Glutamatergic neuron (in vitro differentiated cells): ENCODE data around the gene SIMC1. TPM values are rescaled to one million over a fixed set of nuclear protein-coding genes. Genes with fewer than 3 reads are reported as not detected.

ENCODE experiments used
- DNase-seq: peaks from one replicate; pipeline ENCODE4 v3.0.0; 2022
- H3K27ac Mint-ChIP-seq: one replicate; pipeline ENCODE4 v1.8.0; 2020; ENCODE audit warnings: mild to moderate bottlenecking, mixed read lengths, inconsistent platforms; ENCODE audit not compliant: unreplicated experiment
- H3K27me3 Mint-ChIP-seq: one replicate; pipeline ENCODE4 v1.8.0; 2020; ENCODE audit warnings: mild to moderate bottlenecking, moderate library complexity, mixed read lengths, inconsistent platforms; ENCODE audit not compliant: unreplicated experiment
- H3K36me3 Mint-ChIP-seq: one replicate; pipeline ENCODE4 v1.8.0; 2020; ENCODE audit warnings: mild to moderate bottlenecking, mixed read lengths, inconsistent platforms; ENCODE audit not compliant: unreplicated experiment
- H3K4me1 Mint-ChIP-seq: one replicate; pipeline ENCODE4 v1.8.0; 2020; ENCODE audit warnings: mild to moderate bottlenecking, low read depth, mixed read lengths, inconsistent platforms; ENCODE audit not compliant: unreplicated experiment
- H3K4me3 Mint-ChIP-seq: one replicate; pipeline ENCODE4 v1.8.0; 2020; ENCODE audit warnings: mild to moderate bottlenecking, mixed read lengths, inconsistent platforms; ENCODE audit not compliant: unreplicated experiment
- H3K9me3 Mint-ChIP-seq: one replicate; pipeline ENCODE4 v1.8.0; 2020; ENCODE audit warnings: mild to moderate bottlenecking, moderate library complexity, mixed read lengths, inconsistent platforms; ENCODE audit not compliant: unreplicated experiment
- total RNA-seq: library from RNA; stranded (reverse); fragmentation: NEBNext Ultra II Directional; extraction: Animal tissue kit (Norgen Biotek cat#: 25700); gene quantifications from one replicate; pipeline ENCODE4 v1.2.1, GENCODE V29; 2021; ENCODE audit not compliant: unreplicated experiment
- TF ChIP-seq, protein P1 (sequence below): fragments of 200-600 bp; sonication (generic); IDR thresholded peaks from one replicate; pipeline ENCODE4 v1.5.0; 2021; ENCODE audit not compliant: partially characterized antibody, unreplicated experiment

Gene SIMC1
- total RNA-seq, 1 donor from 2014 or later: 35.2 TPM

DNA sequence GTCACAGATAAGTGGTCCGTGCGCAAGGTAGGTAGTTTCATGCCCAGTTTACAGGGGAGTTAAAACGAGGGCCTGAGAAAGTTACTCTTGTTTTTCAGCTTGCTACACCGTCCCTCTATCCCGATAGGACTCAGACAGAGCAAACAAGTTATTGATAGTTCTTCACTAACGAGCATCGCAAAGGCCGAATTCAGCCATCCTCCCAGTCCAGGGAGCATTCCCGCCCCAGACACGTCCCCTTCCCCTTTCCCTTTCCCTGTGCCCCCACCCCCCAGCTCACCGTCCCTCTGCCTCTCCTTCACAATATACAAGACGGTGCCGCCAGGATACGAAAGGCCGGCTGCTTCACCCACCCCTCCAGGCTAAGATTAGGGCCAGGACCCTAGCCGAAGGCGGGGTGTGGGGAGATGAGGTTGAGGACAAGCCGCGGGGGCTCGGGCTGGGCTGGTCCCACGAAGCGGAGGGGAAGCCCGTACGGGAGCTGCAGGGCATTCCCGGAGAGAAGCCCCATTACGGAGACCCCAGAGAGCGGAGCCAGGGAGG, 122.7 kb downstream of the SIMC1 start:
- peaks cover 17% of the 10 kb centered on the region for H3K4me1 Mint-ChIP-seq

GRCh38 chr5:176361437-176362232, 123.4 kb downstream of the SIMC1 start, which contains the start of gene KIAA1191:
Gene KIAA1191 (minus strand): TSS chr5:176361764. CDS start chr5:176359508, 2,256 bp downstream.
- TF ChIP-seq, protein P1, sequence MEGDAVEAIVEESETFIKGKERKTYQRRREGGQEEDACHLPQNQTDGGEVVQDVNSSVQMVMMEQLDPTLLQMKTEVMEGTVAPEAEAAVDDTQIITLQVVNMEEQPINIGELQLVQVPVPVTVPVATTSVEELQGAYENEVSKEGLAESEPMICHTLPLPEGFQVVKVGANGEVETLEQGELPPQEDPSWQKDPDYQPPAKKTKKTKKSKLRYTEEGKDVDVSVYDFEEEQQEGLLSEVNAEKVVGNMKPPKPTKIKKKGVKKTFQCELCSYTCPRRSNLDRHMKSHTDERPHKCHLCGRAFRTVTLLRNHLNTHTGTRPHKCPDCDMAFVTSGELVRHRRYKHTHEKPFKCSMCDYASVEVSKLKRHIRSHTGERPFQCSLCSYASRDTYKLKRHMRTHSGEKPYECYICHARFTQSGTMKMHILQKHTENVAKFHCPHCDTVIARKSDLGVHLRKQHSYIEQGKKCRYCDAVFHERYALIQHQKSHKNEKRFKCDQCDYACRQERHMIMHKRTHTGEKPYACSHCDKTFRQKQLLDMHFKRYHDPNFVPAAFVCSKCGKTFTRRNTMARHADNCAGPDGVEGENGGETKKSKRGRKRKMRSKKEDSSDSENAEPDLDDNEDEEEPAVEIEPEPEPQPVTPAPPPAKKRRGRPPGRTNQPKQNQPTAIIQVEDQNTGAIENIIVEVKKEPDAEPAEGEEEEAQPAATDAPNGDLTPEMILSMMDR: no peak
- DNase-seq: peak; percentile 96

More for the DNA sequence above, 122.7 kb downstream of the SIMC1 start:
- no peak for DNase-seq
- H3K27me3 Mint-ChIP-seq: peaks cover 4% of the 10 kb centered on the region
- peak overlapping the region; percentile 94 for H3K4me3 Mint-ChIP-seq
- H3K36me3 Mint-ChIP-seq: no peaks in the 10 kb centered on the region
- peak overlapping the region; percentile 100 for H3K27ac Mint-ChIP-seq
- TF ChIP-seq, protein P1: no peak
- peaks cover 2% of the 10 kb centered on the region for H3K9me3 Mint-ChIP-seq

DNA sequence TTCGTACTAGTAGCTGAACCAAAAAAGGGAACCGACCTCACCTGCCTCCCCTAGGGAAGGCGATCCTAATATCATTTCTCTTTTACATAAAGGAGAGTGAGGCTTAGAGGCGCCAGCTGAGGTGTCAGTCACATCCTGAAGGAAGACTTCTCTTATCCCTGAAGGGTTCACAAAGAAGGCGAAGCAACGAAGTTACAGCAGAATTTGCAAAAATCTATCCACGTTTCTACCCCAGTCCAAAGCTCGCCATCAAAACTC, 123.9 kb downstream of the SIMC1 start:
- Mint-ChIP-seq H3K4me3 (peak overlapping the region; percentile 94), H3K4me1 (peaks cover 16% of the 10 kb centered on the region), H3K27me3 (peaks cover 8% of the 10 kb centered on the region), H3K27ac (peak overlapping the region; percentile 100), H3K36me3 (no peaks in the 10 kb centered on the region), H3K9me3 (peaks cover 6% of the 10 kb centered on the region)
- TF ChIP-seq, protein P1: no peak
- no peak for DNase-seq

More at GRCh38 chr5:176361437-176362232, 123.4 kb downstream of the SIMC1 start, which contains the start of gene KIAA1191:
- Mint-ChIP-seq H3K27me3 (peaks cover 7% of the 10 kb centered on the region), H3K36me3 (no peaks in the 10 kb centered on the region), H3K4me3 (peak within 1 kb of the TSS; percentile 94), H3K4me1 (peaks cover 15% of the 10 kb centered on the region), H3K27ac (peak within 1 kb of the TSS; percentile 100), H3K9me3 (peaks cover 4% of the 10 kb centered on the region)

DNA sequence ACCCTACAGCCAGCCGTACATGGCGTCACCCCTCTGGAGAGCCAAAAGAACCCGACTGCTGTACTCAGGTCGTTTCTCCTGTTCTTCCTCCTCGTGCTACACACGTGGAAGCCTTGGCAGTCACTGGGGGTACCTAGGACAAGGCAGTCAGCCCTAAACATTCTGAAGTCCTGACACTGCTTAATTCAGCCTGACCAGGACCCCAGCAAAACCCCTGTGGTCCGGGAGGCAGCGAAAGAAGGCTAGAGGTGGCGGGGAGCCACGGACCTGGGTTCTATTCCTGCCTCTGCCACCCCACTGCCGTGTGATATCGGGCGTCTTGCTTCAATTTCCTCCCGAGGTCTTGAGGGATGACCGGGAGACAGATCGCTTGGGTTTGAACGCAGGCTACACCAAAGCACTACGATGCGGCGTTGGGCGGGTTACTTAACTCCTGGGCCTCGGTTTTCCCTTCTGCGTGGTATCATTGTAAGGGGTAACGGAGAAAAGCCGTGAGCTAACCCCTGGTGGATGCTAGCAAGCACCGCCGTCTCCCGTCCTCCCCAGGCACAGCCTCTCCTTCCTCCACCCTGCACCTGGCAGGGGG, 126.6 kb downstream of the SIMC1 start:
- Mint-ChIP-seq H3K4me3 (peak overlapping the region; percentile 71), H3K27ac (peak overlapping the region; percentile 48), H3K4me1 (peaks cover 12% of the 10 kb centered on the region), H3K27me3 (peaks cover 13% of the 10 kb centered on the region), H3K9me3 (peaks cover 9% of the 10 kb centered on the region), H3K36me3 (peaks cover 8% of the 10 kb centered on the region)
- no peak for DNase-seq
- TF ChIP-seq, protein P1: no peak
